Measurements from ENCODE around the gene IQCB1. TPM values are rescaled to one million over a fixed set of nuclear protein-coding genes. Genes with fewer than 3 reads are reported as not detected.
"Not testable (repeated sequence)": the region's sequence is repeated elsewhere in the genome, so short reads cannot be mapped to it uniquely, and the experiment has no call there.

The IQCB1 gene
- total RNA-seq, 4 donors from 2014 or later, result 16.9 to 27.5 (median 19.9) TPM

GRCh38 chr3:121781611-121782010 is 53.2 kb downstream of the IQCB1 start:
- TF ChIP-seq, protein P1, sequence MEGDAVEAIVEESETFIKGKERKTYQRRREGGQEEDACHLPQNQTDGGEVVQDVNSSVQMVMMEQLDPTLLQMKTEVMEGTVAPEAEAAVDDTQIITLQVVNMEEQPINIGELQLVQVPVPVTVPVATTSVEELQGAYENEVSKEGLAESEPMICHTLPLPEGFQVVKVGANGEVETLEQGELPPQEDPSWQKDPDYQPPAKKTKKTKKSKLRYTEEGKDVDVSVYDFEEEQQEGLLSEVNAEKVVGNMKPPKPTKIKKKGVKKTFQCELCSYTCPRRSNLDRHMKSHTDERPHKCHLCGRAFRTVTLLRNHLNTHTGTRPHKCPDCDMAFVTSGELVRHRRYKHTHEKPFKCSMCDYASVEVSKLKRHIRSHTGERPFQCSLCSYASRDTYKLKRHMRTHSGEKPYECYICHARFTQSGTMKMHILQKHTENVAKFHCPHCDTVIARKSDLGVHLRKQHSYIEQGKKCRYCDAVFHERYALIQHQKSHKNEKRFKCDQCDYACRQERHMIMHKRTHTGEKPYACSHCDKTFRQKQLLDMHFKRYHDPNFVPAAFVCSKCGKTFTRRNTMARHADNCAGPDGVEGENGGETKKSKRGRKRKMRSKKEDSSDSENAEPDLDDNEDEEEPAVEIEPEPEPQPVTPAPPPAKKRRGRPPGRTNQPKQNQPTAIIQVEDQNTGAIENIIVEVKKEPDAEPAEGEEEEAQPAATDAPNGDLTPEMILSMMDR (IDR thresholded peaks at IDR 0.05), result no peak
- DNase-seq (ENCODE audit: low spot score) (no peak), ATAC-seq (ENCODE audit: low FRiP score) (no peak)

- DNase-seq (ENCODE audit: low spot score); ATAC-seq (ENCODE audit: low FRiP score): not testable (repeated sequence)
Observed at GRCh38 chr3:121775095-121775494, 59.8 kb downstream of the IQCB1 start.

DNA sequence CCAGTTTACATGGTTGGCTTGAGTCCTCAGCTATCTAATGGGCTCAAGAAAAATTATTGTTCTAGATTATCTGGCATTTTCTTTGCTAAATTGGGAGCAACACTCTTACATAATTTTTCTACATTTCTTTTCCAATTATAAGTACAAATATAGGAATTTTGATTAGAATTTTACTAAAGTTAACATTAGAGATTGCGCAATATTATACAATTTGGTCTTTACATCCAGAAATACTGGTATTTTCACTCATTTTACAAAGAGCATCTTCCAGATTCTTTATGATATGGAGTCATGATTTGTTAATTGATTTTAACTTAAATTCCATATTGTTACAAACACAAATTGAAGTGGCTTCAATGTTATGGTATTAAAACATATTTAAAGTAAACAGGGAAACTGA is 65.6 kb downstream of the IQCB1 start:
- ATAC-seq (ENCODE audit: low FRiP score), result no peak
- DNase-seq (ENCODE audit: low spot score), result no peak
- TF ChIP-seq, protein P1 (IDR thresholded peaks at IDR 0.05), result no peak

GRCh38 chr3:121768452-121768851 is 66.4 kb downstream of the IQCB1 start:
- ATAC-seq (ENCODE audit: low FRiP score) (no peak), DNase-seq (ENCODE audit: low spot score) (no peak)
- TF ChIP-seq, protein P1 (IDR thresholded peaks at IDR 0.05), result no peak

- DNase-seq (ENCODE audit: low spot score), result no peak
- no peak for ATAC-seq (ENCODE audit: low FRiP score)
- TF ChIP-seq, protein P1 (IDR thresholded peaks at IDR 0.05), result no peak
Observed at GRCh38 chr3:121759541-121760202, 75.2 kb downstream of the IQCB1 start.

DNA sequence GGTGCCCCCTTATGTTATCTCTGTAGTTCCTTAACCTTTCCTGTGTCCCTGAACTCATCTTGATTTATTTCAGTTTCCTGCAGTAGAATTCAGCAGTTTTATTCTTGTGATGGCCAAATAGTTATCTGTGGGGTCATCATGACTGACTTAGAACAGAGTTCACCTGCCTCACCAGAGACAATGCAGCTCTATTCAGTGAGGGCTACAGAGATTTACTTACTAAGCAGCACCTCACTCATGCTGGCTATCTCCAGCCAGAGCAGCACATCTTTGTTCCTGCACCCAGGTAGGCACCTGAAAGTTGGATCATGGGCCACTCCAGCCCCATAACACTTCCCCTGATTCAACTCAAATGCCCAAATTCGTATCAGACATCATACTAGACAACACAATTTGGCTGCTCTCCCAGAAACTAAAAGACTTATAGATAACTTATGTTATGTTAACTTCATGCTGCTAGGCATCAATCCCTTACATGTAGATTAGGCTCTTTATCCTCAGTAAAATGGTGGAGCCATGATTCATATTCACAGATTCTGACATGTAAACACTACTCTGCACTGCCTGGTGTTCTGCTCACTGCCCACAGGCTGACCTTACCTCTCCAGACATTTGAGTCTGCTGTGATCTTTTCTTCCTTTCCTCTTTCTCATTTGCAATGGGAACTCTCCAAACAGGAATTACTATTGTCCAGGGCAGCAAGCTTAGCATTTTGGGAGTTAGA is 76.0 kb downstream of the IQCB1 start:
- TF ChIP-seq, protein P1 (IDR thresholded peaks at IDR 0.05), result no peak
- ATAC-seq (ENCODE audit: low FRiP score), result no peak

DNA sequence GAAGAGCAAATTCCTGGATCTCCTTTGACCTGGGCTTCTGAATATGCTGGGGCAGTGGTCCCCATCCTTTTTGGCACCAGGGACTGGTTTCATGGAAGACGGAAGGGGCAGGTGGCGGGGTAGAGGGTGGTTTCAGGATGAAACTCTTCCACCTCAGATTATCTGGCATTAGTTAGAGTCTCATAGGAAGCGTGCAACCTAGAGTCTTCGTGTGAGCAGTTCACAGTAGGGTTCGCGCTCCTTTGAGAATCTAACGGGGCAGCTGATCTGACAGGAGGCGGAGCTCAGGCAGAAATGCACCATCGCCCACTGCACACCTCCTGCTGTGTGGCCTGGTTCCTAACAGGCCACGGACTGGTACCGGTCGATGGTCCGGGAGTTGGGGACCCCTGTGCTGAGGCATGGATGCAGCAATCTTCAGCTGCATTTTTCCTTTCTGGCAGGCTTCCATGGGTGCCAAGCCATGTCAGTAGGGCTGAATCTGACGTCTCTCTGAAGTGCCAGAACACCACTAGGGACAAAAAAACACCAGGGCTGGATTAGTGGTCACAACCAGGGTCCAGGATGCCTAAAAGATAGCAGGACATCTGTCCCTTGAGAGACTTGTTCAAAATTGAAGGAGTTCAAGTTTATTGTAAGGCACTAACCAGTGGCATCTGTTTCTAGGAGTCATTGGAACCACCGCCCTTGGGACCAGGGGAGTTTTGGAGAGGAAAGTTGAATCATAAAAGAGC is 76.9 kb downstream of the IQCB1 start:
- ATAC-seq (ENCODE audit: low FRiP score), result no peak
- TF ChIP-seq, protein P1 (IDR thresholded peaks at IDR 0.05), result no peak
- DNase-seq (ENCODE audit: low spot score), result no peak

More for the DNA sequence above, 76.0 kb downstream of the IQCB1 start:
- no peak for DNase-seq (ENCODE audit: low spot score)
